H9 (cell line): ENCODE data around the gene DENND1A. TPM values are rescaled to one million over a fixed set of nuclear protein-coding genes. Genes with fewer than 3 reads are reported as not detected.

ENCODE experiments used
- DNase-seq: peaks from one replicate; pipeline ENCODE4 v3.0.0-alpha.2; 2017
- H2AFZ ChIP-seq: one replicate; pipeline ENCODE4 v1.6.1; 2013; ENCODE audit warnings: mild to moderate bottlenecking, low read length, control low read depth, moderate library complexity
- H2AK5ac ChIP-seq: 2 replicates; pipeline ENCODE4 v1.6.1; 2013; ENCODE audit warnings: low read length, control low read depth, mixed read lengths; ENCODE audit not compliant: insufficient read length
- H2BK120ac ChIP-seq: one replicate; pipeline ENCODE4 v1.6.1; 2013; ENCODE audit warnings: low read depth, mild to moderate bottlenecking, low read length, control low read depth, inconsistent platforms; ENCODE audit not compliant: poor library complexity, severe bottlenecking
- H2BK12ac ChIP-seq: 2 replicates; pipeline ENCODE4 v1.6.1; 2013; ENCODE audit warnings: low read length, control low read depth, mixed read lengths, low read depth; ENCODE audit not compliant: insufficient read length
- H2BK15ac ChIP-seq: 2 replicates; pipeline ENCODE4 v1.6.1; 2013; ENCODE audit warnings: low read depth, low read length, control low read depth
- H2BK20ac ChIP-seq: one replicate; pipeline ENCODE4 v1.6.1; 2013; ENCODE audit warnings: low read depth, mild to moderate bottlenecking, low read length, control low read depth, inconsistent platforms; ENCODE audit not compliant: poor library complexity, severe bottlenecking
- H2BK5ac ChIP-seq: 2 replicates; pipeline ENCODE4 v1.6.1; 2013; ENCODE audit warnings: low read length, control low read depth, mixed read lengths; ENCODE audit not compliant: insufficient read length
- H3K14ac ChIP-seq: 2 replicates; pipeline ENCODE4 v1.6.1; 2013; ENCODE audit warnings: low read length, control low read depth; ENCODE audit not compliant: insufficient read depth
- H3K18ac ChIP-seq: 2 replicates; pipeline ENCODE4 v1.6.1; 2013; ENCODE audit warnings: low read depth, mild to moderate bottlenecking, mixed read lengths, low read length, control low read depth; ENCODE audit not compliant: insufficient read length
- H3K23ac ChIP-seq: 2 replicates; pipeline ENCODE4 v1.6.1; 2013; ENCODE audit warnings: low read length, control low read depth, mixed read lengths, low read depth; ENCODE audit not compliant: insufficient read length
- H3K23me2 ChIP-seq: 2 replicates; pipeline ENCODE4 v1.6.1; 2013; ENCODE audit warnings: low read depth, mild to moderate bottlenecking, mixed read lengths, low read length, control low read depth; ENCODE audit not compliant: insufficient read length, poor library complexity, severe bottlenecking
- H3K27ac ChIP-seq: 2 replicates; pipeline ENCODE4 v1.5.1; 2013; ENCODE audit warnings: low read length, control low read depth, mixed read lengths, low read depth; ENCODE audit not compliant: insufficient read length
- H3K27me3 ChIP-seq: 2 replicates; pipeline ENCODE4 v1.6.1; 2013; ENCODE audit warnings: low read length, control low read depth, inconsistent platforms; ENCODE audit not compliant: insufficient read depth
- H3K4ac ChIP-seq: 2 replicates; pipeline ENCODE4 v1.6.1; 2013; ENCODE audit warnings: low read depth, mild to moderate bottlenecking, control low read depth, inconsistent platforms, low read length, moderate library complexity
- H3K4me1 ChIP-seq: 2 replicates; pipeline ENCODE4 v1.6.1; 2013; ENCODE audit warnings: low read length, control low read depth, inconsistent platforms; ENCODE audit not compliant: insufficient read depth
- H3K4me2 ChIP-seq: 2 replicates; pipeline ENCODE4 v1.6.1; 2013; ENCODE audit warnings: low read length, control low read depth, mixed read lengths; ENCODE audit not compliant: insufficient read length, insufficient read depth
- H3K56ac ChIP-seq: 2 replicates; pipeline ENCODE4 v1.6.1; 2013; ENCODE audit warnings: low read depth, mild to moderate bottlenecking, mixed read lengths, low read length, control low read depth; ENCODE audit not compliant: insufficient read length
- H3K79me1 ChIP-seq: 2 replicates; pipeline ENCODE4 v1.6.1; 2013; ENCODE audit warnings: low read depth, mild to moderate bottlenecking, moderate library complexity, low read length, control low read depth, inconsistent platforms; ENCODE audit not compliant: insufficient read depth, poor library complexity, severe bottlenecking
- H3K79me2 ChIP-seq: 2 replicates; pipeline ENCODE4 v1.6.1; 2013; ENCODE audit warnings: low read length, control low read depth, inconsistent platforms; ENCODE audit not compliant: insufficient read depth
- H3K9ac ChIP-seq: 2 replicates; pipeline ENCODE4 v1.6.1; 2013; ENCODE audit warnings: low read length, control low read depth, mixed read lengths; ENCODE audit not compliant: insufficient read length; ENCODE audit errors: extremely low read depth
- H3K9me3 ChIP-seq: one replicate; pipeline ENCODE4 v1.6.1; 2013; ENCODE audit warnings: low read depth, low read length, inconsistent platforms; ENCODE audit not compliant: control insufficient read depth
- H3T11ph ChIP-seq: one replicate; pipeline ENCODE4 v1.6.1; 2013; ENCODE audit warnings: mild to moderate bottlenecking, low read length, control low read depth, inconsistent platforms
- H4K20me1 ChIP-seq: one replicate; pipeline ENCODE4 v1.6.1; 2013; ENCODE audit not compliant: control insufficient read depth, insufficient read length, insufficient read depth
- H4K5ac ChIP-seq: 2 replicates; pipeline ENCODE4 v1.6.1; 2013; ENCODE audit warnings: low read depth, mild to moderate bottlenecking, mixed read lengths, low read length, control low read depth; ENCODE audit not compliant: insufficient read length
- H4K8ac ChIP-seq: replicated peaks from 2 replicates; pipeline ENCODE4 v1.6.1; 2013; ENCODE audit warnings: low read length, control low read depth, mixed read lengths, low read depth; ENCODE audit not compliant: insufficient read length
- H4K91ac ChIP-seq: 2 replicates; pipeline ENCODE4 v1.6.1; 2013; ENCODE audit warnings: low read depth, mild to moderate bottlenecking, moderate library complexity, mixed read lengths, low read length, control low read depth; ENCODE audit not compliant: insufficient read length
- H3K27ac Mint-ChIP-seq, 3 experiments: 2 replicates in 2 of 3; 3 replicates in 1 of 3; pipeline ENCODE4 v1.8.0; 2020 to 2021; ENCODE audit warnings: mixed read lengths in 3 of 3, mild to moderate bottlenecking in 1 of 3, moderate library complexity in 1 of 3
- H3K27me3 Mint-ChIP-seq: 2 replicates; pipeline ENCODE4 v1.8.0; 2021; ENCODE audit warnings: low read depth, mild to moderate bottlenecking, moderate library complexity, mixed read lengths
- H3K36me3 Mint-ChIP-seq, 3 experiments: 2 replicates in 2 of 3; 3 replicates in 1 of 3; pipeline ENCODE4 v1.8.0; 2020 to 2021; ENCODE audit warnings: low read depth in 3 of 3, mixed read lengths in 3 of 3; ENCODE audit not compliant: insufficient read depth in 1 of 3
- H3K4me1 Mint-ChIP-seq, 2 experiments: 2 replicates each; pipeline ENCODE4 v1.8.0; 2020; ENCODE audit warnings: mixed read lengths in 2 of 2
- H3K4me3 Mint-ChIP-seq, 2 experiments: 2 replicates in 1 of 2; 3 replicates in 1 of 2; pipeline ENCODE4 v1.8.0; 2020 to 2021; ENCODE audit warnings: mild to moderate bottlenecking in 2 of 2, mixed read lengths in 2 of 2, moderate library complexity in 1 of 2
- H3K9me3 Mint-ChIP-seq, 2 experiments: 2 replicates in 1 of 2; 3 replicates in 1 of 2; pipeline ENCODE4 v1.8.0; 2020; ENCODE audit warnings: mild to moderate bottlenecking in 2 of 2, mixed read lengths in 2 of 2, moderate library complexity in 1 of 2
- WGBS: extraction: QIAGEN DNeasy Blood & Tissue Kit; methylation state at CpG from one replicate; pipeline ENCODE4 v1.1.7; 2013; ENCODE audit warnings: missing lambda C conversion rate, low lambda C conversion rate, mixed read lengths; ENCODE audit not compliant: insufficient read length; ENCODE audit errors: extremely low coverage; 5-methylcytosine and 5-hydroxymethylcytosine counted together
- total RNA-seq: library from RNA; stranded (reverse); gene quantifications from 2 replicates; pipeline ENCODE4 v1.2.1, GENCODE V29; 2021
- TF ChIP-seq, protein P1 (sequence below): fragments of 200-600 bp; sonication (generic); conservative IDR thresholded peaks from 3 replicates; pipeline ENCODE4 v1.8.0; 2021; ENCODE audit warnings: antibody characterized with exemption, mild to moderate bottlenecking

The DENND1A gene
- total RNA-seq, 1 experiment from 2014 or later, result 20.4 TPM

DNA sequence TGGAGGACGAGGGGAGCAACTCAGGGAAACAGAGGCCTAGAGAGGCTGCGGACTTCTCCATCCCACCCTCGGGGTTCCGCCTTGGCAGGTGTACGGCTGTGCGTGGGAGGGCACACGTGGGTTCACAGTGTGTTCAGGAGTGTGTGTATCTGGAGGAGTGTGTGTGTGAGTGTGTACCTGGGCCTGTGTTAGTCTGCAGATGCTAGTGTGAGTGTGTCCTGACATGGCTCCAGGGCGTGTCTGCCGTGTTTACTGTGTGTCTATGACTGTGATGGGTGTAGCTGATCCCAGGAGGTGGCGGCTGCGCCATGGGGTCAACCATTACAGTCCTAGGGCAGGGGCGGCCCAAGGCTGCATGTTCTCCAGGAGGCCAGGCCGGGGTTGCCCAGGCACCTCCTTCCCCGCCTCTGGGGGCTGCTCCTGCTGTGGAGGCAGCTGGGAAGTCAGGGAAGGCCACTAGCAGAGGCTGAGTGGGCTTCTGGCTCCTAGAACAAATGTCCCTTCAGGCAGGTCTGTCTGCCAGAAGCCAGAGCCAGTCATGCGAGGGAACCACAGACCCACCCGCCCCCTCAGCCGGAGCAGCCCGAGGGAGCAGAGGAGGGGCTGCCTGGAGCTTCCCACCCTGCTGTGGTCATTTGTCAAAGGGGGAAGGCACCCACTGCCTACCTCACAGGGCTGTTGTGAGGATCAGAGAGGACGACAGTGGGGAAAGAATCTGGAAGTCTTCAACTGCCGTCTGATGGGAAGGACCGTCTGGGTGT lies 552.5 kb downstream of the DENND1A start:
- Histone ChIP-seq H3K23me2 (no peaks in the 10 kb centered on the region), H3K27ac (no peak overlapping the region), H4K20me1 (no peaks in the 10 kb centered on the region), H2AFZ (no peak overlapping the region), H3K56ac (no peak overlapping the region), H4K8ac (no peak overlapping the region), H2BK12ac (no peak overlapping the region), H3K79me2 (no peaks in the 10 kb centered on the region), H3K23ac (no peak overlapping the region), H3K9ac (no peak overlapping the region), H3K4me2 (no peak overlapping the region), H2BK20ac (no peak overlapping the region), H2BK5ac (no peak overlapping the region), H2AK5ac (no peak overlapping the region), H3K27me3 (no peaks in the 10 kb centered on the region; the same call in 1 of the 2 replicates), H3K79me1 (no peaks in the 10 kb centered on the region), H2BK120ac (no peak overlapping the region), H3K14ac (no peak overlapping the region), H2BK15ac (no peak overlapping the region), H3K9me3 (no peaks in the 10 kb centered on the region), H3T11ph (no peak overlapping the region), H4K91ac (no peak overlapping the region), H3K4ac (no peak overlapping the region), H3K4me1 (no peaks in the 10 kb centered on the region), H4K5ac (no peak overlapping the region), H3K18ac (no peak overlapping the region)
- Mint-ChIP-seq H3K36me3 (peaks cover 0 to 9% (median 5%) of the 10 kb centered on the region in 3 experiments; a peak in 4 of 7 replicates), H3K4me3 (no peak overlapping the region), H3K4me1 (peaks cover 17 to 27% of the 10 kb centered on the region in 2 experiments), H3K9me3 (no peaks in the 10 kb centered on the region), H3K27ac (no peak overlapping the region; a peak in 1 of 7 replicates), H3K27me3 (peaks cover 10% of the 10 kb centered on the region)
- TF ChIP-seq, protein P1, sequence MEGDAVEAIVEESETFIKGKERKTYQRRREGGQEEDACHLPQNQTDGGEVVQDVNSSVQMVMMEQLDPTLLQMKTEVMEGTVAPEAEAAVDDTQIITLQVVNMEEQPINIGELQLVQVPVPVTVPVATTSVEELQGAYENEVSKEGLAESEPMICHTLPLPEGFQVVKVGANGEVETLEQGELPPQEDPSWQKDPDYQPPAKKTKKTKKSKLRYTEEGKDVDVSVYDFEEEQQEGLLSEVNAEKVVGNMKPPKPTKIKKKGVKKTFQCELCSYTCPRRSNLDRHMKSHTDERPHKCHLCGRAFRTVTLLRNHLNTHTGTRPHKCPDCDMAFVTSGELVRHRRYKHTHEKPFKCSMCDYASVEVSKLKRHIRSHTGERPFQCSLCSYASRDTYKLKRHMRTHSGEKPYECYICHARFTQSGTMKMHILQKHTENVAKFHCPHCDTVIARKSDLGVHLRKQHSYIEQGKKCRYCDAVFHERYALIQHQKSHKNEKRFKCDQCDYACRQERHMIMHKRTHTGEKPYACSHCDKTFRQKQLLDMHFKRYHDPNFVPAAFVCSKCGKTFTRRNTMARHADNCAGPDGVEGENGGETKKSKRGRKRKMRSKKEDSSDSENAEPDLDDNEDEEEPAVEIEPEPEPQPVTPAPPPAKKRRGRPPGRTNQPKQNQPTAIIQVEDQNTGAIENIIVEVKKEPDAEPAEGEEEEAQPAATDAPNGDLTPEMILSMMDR, result no peak
- no CpG with 5 or more reads among the region's 21 CpGs for WGBS
- DNase-seq, result no peak
